OCI-LY7 (cell line): ENCODE data around the gene NAALADL2.

Source experiments
- EZH2phosphoT487 ChIP-seq: fragments of 200-600 bp; sonication (generic); IDR thresholded peaks from 2 replicates; pipeline ENCODE4 v1.6.1; 2018; ENCODE audit warnings: low read depth, borderline replicate concordance, mild to moderate bottlenecking, mixed run types, antibody characterized with exemption, low read length, moderate library complexity, mixed read lengths
- TF ChIP-seq, protein P1 (sequence below): fragments of 200-600 bp; sonication (generic); conservative IDR thresholded peaks from 2 replicates; pipeline ENCODE4 v1.5.1; 2014; ENCODE audit warnings: mild to moderate bottlenecking, antibody characterized with exemption, low read length, moderate library complexity, mixed read lengths

DNA sequence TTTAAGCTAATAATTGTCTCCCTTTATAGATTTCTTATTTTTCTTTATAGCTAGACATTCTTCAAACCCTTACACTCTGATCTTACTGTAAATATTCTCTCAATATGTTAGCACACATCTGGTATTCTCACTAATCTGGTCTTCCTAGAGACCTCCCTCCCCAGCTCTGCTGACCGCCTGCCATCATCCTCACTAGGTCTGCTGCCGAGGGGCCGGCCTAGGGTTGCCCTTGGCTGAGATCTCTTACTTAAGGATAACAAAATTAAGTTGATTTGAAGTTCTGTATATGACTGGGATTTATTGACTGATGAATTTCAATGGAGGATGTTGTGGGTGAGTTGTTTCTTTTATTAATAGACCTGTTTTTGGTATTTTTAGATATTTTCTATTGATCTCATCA, 586.6 kb downstream of the NAALADL2 start:
- TF ChIP-seq, protein P1, sequence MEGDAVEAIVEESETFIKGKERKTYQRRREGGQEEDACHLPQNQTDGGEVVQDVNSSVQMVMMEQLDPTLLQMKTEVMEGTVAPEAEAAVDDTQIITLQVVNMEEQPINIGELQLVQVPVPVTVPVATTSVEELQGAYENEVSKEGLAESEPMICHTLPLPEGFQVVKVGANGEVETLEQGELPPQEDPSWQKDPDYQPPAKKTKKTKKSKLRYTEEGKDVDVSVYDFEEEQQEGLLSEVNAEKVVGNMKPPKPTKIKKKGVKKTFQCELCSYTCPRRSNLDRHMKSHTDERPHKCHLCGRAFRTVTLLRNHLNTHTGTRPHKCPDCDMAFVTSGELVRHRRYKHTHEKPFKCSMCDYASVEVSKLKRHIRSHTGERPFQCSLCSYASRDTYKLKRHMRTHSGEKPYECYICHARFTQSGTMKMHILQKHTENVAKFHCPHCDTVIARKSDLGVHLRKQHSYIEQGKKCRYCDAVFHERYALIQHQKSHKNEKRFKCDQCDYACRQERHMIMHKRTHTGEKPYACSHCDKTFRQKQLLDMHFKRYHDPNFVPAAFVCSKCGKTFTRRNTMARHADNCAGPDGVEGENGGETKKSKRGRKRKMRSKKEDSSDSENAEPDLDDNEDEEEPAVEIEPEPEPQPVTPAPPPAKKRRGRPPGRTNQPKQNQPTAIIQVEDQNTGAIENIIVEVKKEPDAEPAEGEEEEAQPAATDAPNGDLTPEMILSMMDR = no peak
- no peak for TF ChIP-seq EZH2phosphoT487
